Keratinocyte (primary cell): ENCODE data around the gene GALNT9.

ENCODE experiments used
- CTCF ChIP-seq, 3 experiments: IDR thresholded peaks in 1 of 3; conservative IDR thresholded peaks in 1 of 3; optimal IDR thresholded peaks in 1 of 3; 2 replicates in 2 of 3; 3 replicates in 1 of 3; pipeline versions ENCODE3 to v1.5.1; 2011; ENCODE audit warnings: low read length in 3 of 3, mild to moderate bottlenecking in 3 of 3, moderate library complexity in 2 of 3, control low read depth in 1 of 3, inconsistent platforms in 1 of 3; ENCODE audit not compliant: insufficient read depth in 2 of 3; ENCODE audit errors: extremely low read depth in 1 of 3
- EZH2 ChIP-seq: IDR thresholded peaks from one replicate; pipeline ENCODE4 v1.6.1; 2012; ENCODE audit warnings: inconsistent platforms, mild to moderate bottlenecking, low read length, moderate library complexity

- TF ChIP-seq CTCF (optimal IDR thresholded peaks at IDR 0.05 in 1 of 3, IDR thresholded peaks at IDR 0.05 in 1 of 3, conservative IDR thresholded peaks at IDR 0.05 in 1 of 3; ENCODE audit: extremely low read depth in 1 of 3, insufficient read depth in 2 of 3, low read length in 3 of 3) (no peak), EZH2 (no peak)
Measured at GRCh38 chr12:132185705-132186104, 143.7 kb downstream of the GALNT9 start.
